Amniotic epithelial cell (primary cell): ENCODE results near the gene CMYA5.
"Not testable (repeated sequence)": the region's sequence is repeated elsewhere in the genome, so short reads cannot be mapped to it uniquely, and the experiment has no call there.

Source experiments
- DNase-seq: peaks from one replicate; pipeline ENCODE4 v3.0.0-alpha.2; 2010; ENCODE audit warnings: low read depth

CMYA5 gene

DNA sequence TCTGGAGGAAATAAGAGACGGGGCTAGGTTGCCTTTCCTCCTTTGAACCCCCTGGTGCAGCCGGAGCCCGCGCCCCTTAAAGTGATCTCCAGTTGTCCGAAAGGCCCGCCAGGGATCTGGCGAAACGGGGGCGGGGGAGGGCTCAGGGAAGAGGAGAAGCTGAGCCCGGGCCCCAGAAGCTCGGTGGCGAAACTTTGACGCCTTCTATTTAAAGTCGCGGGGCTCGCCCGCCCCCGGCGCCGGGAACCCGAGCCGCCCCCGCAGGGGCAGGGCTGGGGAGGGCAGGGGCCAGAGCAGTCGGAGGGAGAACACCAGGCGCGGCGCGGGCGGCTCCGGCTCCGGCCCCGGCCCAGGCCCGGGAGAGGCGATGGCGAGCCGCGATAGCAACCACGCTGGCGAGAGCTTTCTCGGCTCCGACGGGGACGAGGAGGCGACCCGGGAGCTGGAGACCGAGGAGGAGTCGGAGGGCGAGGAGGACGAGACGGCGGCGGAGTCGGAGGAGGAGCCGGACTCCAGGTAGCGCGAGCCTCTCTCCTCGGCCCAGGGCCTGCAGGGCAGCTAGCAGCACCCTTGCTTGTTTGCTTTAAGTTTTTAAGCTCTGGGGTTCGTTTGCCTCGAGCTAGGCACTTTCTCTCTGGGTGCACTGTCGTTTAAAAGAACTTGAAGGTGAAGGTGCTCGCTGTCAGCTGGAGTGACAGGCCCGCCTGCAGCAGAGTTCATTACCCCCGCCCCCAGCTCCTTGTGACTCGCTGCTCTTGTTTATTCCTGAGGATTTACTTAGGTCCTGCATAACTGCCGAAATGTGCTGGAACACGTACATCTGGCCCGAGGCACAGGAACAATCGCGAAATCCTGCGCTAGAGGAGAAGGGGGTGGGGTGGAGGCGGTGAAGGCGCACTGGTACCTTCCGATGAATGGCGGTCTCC lies at the start of gene CMYA5:
Gene CMYA5 (plus strand): TSS at position 296 of the 926 bp plus-strand sequence. CDS start 72 bp downstream, at position 368.
- peak; percentile 38 for DNase-seq

DNA sequence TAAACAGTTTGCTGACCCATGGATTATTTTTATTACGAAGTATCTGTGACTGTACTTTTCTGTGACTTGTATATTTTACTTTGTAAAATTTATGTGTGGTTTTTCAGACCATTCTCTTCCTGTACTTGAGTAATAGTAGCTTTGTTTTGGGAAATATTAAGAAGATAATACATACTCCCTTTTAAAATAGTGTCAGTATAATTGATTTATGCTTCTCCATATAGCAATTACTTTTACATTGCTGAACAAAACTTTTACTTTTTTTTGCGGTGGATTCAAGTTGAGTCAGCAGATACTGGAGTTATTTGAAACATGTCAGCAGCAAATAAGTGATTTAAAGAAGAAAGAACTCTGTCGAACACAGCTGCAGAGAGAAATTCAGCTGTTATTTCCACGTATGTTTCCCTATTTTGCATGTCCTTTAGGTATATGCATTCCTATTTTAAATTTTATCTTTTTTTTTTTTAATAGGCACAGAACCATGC lies 49.0 kb upstream of the CMYA5 start:
- DNase-seq, result peak; percentile 91

DNA sequence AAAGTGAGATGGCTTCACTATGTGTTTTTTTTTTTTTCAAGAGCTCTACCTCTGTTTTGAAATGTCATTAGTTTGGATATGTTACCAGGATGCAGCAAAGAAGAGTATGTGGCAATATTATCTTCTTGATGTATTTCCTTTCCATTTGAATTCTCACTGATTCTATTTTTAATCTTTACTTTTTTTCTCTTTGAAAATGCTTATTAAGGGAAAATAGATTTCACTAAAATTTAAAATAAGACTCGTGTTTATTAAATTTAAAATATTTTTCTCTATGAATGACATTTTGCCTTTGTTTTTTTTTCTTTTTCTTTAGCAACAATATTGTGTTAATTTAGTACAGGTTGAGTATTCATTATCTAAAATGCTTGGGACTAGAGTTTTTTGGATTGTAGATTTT lies 48.2 kb upstream of the CMYA5 start:
- peak; percentile 18 for DNase-seq

DNA sequence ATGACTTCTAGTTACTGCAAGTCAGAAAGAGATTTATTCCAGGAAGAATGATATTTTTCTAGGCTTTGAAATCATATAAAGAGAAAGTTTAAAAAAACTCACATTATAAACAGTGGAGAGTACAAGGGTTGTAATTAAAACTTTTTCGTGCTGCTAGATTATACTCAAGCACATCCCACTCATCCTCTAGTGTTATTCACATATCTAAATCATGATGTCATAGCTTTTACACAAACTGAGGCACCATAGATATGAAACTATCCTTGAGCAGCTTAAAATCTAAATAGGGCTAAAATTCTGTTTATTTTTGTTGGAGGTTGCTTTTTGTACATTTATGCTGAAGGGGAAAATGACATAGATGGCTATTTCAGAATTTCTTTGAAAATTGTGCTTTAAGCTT lies 47.4 kb upstream of the CMYA5 start:
- DNase-seq, result peak; percentile 57

DNA sequence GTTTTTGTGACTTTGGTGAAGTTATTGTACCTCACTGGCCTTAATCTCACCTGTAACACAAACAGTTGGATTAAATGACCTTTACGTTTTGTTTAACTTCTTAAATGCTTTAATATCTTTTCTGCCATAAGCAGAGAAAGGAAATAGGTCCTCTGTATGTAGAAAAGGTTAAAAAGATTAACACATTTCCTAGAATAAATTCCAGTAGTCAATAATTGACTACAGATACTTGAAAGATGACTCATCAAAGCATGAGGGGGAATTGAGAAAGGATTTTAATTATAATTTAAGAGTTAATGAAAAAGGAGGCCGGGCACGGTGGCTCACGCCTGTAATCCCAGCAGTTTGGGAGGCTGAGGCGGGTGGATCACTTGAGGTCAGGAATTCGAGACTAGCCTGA lies 35.8 kb upstream of the CMYA5 start:
- no peak for DNase-seq

DNA sequence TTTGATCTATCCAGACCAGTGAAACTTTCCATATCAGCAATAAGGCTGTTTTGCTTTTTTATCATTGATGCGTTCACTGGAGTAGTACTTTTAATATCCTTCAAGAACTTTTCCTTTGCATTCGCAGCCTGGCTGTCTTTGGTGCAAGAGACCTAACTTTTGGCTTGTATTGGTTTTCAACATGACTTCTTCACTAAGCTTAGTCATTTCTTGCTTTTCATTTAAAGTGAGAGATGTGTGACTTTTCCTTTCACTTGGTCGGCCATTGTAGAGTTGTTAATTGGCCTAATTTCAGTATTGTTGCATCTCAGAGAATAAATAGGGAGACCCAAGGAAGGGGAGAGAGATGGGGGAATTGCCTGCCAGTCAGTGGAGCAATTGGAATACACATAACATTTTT lies 26.4 kb upstream of the CMYA5 start:
- no peak for DNase-seq

DNA sequence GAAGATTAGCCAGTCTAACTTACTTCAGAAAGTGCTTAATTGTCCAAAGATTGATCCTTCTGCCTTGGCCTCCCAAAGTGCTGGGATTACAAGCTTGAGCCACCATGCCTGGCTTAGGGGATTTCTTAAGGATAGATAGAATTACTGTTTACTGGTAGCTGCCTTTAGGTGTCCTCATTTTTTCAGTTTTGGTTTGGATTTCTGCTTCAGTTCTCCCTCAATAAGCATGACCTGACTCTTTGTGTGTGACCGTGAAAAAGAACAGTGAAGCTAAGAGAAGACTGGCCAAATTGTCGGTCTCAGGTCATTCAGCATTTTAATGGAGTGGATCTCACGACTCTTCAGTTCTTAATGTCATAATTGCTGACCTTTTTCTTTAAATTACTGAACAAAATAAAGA lies 22.9 kb upstream of the CMYA5 start:
- DNase-seq, result no peak

DNA sequence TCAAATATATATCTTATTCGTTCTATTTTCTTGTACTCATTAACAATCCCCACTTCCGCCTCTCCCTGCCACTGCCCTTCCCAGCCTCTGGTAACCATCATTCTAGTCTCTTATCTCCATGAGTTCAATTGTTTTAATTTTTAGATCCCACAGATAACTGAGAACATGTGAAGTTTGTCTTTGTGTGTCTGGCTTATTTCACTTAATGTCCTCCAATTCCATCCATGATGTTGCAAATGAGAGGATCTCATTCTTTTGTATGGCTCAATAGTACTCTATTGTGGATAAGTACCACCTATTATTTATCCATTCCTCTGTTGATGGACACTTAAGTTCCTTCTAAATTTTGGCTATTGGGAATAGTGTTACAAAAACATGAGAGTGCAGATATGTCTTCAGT lies 17.2 kb upstream of the CMYA5 start:
- DNase-seq, result no peak

DNA sequence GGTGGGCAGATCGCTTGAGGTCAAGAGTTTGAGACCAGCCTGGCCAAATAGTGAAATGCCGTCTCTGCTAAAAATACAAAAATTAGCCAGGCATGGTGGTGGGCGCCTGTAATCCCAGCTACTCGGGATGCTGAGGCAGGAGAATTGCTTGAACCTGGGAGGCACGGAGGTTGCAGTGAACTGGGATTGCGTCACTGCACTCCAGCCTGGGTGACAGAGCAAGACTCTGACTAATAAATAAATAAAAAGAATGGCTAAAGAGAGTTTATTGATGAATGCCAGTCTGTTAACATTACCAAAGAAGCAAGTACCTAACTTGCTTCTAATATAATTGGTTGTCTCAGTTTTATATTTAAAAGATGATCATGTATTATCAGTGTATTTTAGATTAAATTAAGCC lies 13.3 kb upstream of the CMYA5 start:
- DNase-seq, result peak; percentile 28

DNA sequence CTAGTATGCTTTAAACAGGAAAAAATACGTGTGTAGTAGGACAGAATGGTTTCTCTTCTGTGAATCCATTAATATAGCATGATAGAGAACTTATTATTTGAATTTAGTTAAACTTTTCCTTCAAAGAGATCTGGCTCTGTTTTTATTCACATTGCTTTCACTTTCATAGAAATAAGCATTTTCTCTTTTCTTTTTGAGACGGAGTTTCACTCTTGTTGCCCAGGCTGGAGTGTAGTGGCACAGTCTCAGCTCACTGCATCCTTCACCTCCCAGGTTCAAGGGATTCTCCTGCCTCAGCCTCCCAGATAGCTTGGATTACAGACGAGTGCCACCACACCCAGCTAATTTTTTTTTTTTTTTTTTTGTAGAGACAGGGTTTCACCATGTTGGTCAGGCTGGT lies 7.5 kb upstream of the CMYA5 start:
- not testable (repeated sequence) for DNase-seq

DNA sequence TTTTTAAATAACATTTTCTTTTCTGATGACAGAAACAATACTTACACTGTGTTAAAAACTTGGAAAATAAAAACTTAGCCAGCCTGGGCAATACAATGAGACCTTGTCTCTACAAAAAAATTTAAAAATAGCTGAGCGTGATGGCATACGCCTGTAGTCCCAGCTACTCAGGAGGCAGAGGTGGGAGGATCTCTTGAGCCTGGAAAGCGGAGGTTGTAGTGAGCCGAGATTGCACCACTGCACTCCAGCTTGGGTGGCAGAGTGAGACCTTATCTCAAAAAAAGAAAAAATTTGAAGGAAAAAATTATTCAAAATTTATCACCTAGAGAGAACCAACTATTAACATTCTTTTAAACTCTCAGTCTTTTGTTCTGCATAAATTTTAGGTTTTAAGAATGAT lies 4.9 kb upstream of the CMYA5 start:
- no peak for DNase-seq

DNA sequence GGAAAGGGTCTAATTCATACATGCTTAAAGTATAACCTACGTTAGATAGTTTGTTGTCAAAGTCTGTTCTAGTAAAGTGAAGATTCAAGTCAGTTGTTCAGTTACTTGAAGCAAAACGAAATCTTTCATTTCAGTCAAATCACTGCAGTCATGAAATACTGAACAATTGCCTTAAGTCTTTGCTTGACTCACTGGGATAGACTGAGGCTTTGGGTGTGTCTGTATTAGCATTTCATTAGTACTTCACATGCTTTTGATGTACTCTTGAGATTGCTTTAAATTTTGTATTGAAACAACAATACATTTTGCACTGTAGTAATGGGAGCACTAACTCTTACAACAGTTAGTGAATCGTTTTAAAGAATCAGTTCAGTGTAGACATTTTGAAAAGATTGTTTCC lies 4.0 kb upstream of the CMYA5 start:
- DNase-seq, result peak; percentile 16

DNA sequence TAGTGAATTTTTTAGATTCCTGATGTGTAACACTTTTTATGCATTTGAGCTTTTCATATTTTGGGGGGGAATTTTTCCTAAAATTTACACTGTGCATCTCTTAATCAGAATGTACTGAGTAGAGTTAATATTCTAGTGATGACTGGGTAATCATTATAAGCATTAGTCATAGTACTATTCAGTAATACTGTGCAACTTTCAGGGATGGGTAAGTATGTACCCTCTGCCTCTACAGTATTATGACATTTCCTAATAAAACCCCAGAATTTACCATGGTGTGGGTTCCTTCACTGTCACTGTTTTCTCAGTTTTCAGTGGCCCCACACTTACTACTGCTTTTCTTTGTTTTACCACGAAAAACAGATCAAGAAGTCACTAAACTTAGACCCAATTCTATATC lies 2.8 kb upstream of the CMYA5 start:
- DNase-seq, result no peak

DNA sequence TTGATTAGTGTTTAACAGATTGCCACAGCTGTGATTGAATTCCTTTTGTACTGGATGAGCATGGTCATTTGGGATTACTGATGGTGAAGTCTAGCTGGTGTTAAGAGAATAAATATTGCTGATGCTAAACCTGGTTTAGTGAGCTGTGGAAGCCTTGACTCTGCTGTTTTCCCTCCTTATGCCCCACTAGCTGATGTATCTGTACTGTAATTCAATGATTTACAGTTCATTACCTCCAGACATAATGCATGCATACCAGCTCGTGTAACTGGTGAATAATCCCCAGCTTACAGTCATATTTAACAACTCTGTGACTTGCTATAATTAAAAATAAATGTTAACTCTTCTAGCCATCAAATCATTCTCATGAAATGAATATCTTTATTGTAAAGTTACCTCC lies 1.7 kb upstream of the CMYA5 start:
- DNase-seq, result no peak

DNA sequence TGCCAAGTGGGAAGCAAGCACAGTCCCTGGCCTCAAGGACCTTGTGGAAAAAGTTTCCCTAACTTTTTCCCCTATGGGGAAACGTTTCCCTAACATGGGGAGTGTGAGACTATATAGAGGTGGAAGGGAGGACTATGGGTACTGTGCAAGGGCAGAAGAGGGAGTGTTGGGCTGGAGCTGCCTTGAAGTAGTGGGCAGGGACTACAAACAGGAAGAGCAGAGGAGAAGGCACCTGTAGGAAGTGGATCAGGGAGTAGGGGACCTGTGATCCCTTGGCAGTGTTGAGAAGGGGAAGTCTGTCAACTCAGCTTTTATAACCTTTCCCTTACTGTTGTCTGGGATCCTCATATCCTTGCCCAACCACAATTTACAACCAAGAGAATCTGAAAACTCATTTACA lies 1.4 kb downstream of the CMYA5 start:
- no peak for DNase-seq

DNA sequence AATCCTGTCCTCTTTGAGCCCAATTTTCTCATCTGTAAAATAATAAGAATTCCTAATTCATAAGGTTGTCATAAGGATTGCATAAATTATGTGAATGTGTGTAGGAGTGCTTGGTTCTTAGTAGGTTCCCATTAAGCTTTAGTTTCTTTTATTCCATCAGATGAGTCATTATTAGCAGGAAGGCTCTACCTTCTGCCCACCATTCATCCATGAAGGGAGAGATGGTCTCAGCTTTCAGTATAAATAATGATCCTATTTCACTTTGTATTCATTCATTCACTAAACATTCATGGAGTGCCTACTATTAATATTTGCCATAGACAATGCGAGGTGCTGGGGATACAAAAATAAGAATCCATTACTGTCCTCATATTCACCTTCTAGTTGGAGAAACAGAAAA lies 3.0 kb downstream of the CMYA5 start:
- DNase-seq, result no peak

DNA sequence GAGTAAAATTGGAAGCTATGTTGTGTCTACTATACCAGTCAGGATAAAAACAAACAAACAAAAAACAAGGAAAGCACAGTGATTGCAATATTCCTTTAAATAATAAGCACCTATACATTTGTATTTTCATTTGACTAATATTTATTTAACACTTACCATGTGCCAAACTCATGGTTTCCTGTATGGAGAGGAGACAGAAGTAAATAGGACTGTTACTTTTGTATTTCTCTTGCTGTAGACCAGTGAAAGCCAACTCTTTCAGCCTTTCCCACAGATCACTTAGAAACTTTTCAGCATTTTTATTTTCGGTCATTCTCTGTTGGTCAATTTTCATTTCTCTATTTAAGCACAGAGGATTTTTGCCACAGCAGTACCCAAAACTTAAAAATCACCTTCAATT lies 4.5 kb downstream of the CMYA5 start:
- no peak for DNase-seq

DNA sequence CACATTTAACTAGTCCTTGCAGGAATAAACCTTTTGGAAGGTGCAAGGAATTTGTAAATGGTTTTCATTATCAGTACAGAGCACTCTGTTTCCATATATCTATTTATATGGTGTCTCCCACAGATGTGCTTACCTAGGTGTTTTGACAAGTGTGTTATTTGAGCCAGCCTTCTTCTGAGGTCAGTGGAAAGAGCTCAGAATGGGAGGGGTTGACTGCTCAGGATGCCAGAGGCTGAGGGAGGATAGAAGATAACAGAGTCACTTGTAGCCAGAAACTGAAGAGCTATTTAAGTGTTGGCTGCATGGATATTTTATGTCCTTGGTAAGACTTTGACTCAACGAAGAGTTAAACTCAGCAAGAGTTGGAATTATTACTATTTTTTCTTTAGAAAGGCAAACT lies 5.0 kb downstream of the CMYA5 start:
- DNase-seq, result peak; percentile 78

DNA sequence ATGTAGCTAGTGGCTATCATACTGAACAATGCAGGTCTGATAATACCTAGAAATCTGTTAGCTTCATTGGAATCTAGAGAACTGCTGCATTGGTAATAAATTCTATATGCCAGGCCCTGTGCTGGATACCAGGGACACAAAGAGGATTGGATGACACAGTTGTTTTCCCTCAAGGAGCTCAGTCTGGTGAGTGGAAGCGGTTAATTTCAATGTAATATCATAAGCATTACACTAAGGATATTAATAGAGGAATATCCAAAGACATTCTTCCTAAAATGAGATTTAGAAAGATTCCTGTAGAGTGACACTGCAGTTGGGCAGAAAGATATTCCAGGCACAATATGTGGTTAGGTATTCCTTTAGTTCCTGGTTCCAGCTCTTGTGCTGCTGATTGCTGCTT lies 5.9 kb downstream of the CMYA5 start:
- DNase-seq, result no peak

DNA sequence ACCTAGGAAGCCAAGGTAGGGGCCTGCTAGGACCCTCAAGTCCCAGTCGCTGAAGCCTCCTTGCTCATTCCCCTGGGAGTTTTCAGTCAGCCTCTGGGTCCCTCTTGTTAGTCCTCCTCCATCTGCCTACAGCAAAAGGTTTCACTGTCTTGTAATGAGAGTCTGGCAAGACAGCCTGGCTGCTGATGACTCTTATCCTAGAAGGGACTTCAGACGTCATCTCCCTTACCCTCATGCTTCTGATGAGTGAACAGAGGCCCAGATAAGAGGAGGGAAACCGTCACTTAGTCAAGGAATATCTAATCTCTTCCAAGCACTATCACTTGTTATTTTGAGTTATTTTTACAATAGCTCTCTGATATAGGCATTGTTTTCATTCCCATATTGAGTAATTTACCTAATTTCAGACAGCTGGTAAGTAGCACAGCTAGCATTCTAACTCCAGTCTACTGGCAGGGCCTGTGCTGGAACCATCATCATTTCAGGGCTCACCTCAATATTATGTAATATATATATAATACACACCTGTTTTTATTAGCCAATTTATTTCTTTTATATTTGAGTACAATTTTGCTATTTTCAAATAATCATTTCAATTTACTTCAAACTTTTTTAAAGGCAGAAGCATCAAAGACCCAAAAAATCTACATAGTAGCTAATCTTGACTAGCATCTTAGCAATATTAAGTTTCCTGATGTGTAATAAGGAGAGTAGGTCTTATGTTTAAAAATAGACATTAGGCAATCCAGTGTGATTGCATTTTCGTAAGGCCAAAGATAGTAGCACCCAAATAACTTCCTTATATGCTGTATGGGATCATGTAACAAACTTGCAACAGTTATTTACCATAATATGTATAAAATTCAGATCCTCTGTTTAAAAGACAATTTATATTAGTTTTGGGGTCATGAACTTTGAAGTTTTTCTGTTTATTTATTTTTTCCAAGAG lies 7.9 kb downstream of the CMYA5 start:
- DNase-seq, result peak; percentile 84

DNA sequence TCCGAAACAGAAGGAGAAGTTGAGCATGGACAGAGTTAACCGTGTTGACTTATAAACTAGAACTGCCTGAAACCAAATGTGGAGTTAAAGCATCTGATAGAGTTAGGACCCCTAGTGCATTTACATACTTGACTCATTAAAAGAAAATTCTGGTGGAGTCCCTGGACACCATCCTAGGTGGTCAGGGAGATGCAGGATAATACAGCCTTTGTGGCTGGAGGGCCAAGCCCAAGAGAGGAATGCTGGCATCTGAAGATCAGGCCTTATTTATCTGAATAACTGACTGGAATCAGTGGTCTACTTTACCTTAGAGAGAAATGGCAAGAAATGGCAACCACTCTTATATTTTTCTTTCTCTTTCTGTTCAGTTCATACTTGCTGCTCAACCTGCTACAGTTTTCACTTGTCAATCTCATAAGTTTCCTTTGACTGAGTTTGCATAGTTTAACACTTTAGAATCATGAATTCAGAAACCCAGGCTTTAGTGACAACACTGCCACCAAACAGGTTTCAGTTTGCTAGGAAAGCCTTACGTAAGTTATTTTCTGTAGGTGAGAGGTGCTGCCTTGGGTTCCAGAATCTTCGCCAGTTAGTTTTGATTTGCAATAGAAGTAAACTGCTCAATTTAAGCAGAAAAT lies 10.2 kb downstream of the CMYA5 start:
- DNase-seq, result no peak
